ENCODE measurements around the gene AGRN.
"Not testable (repeated sequence)": the region's sequence is repeated elsewhere in the genome, so short reads cannot be mapped to it uniquely, and the experiment has no call there.

The AGRN gene

DNA sequence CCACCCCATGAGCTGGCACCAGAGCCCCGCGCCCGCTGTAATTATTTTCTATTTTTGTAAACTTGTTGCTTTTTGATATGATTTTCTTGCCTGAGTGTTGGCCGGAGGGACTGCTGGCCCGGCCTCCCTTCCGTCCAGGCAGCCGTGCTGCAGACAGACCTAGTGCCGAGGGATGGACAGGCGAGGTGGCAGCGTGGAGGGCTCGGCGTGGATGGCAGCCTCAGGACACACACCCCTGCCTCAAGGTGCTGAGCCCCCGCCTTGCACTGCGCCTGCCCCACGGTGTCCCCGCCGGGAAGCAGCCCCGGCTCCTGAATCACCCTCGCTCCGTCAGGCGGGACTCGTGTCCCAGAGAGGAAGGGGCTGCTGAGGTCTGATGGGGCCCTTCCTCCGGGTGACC, 35.1 kb downstream of the AGRN start:
- DNase-seq = no peak

DNA sequence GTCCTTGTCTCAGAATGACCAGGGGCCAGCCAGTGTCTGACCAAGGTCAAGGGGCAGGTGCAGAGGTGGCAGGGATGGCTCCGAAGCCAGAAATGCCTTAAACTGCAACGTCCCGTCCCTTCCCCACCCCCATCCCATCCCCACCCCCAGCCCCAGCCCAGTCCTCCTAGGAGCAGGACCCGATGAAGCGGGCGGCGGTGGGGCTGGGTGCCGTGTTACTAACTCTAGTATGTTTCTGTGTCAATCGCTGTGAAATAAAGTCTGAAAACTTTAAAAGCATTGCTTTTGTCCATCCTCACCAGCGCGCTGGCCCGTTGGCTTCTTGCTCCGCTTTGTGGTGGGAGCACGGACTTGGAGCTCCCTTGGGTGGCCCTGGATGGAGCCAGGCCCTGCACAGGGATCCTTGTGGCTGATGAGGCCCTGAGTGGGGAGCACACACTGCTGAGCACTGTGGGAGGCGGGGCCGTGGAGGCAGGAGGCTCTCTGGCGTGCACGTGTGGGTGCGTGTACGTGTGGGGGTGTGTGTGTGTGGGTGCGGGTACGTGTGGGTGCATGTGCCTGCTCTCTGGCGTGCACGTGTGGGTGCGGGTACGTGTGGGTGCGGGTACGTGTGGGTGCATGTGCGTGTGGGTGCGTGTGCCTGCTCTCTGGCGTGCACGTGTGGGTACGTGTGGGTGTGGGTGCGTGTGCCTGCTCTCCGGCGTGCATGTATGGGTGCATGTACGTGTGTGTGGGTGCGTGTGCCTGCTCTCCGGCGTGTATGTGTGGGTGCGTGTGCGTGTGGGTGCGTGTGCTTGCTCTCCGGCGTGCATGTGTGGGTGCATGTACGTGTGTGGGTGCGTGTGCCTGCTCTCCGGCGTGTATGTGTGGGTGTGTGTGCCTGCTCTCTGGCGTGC, 36.2 kb downstream of the AGRN start:
- DNase-seq = no peak

DNA sequence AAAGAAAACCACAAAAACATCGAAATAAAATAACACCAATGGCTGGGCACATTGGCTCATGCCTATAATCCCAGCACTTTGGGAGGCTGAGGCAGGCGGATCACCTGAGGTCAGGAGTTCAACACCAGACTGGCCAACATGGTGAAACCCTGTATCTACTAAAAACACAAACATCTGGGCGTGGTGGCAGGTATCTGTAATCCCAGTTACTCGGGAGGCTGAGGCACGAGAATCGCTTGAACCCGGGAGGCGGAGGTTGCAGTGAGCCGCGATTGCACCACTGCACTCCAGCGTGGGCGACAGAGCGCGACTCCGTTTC, 37.8 kb downstream of the AGRN start:
- not testable (repeated sequence) for DNase-seq

DNA sequence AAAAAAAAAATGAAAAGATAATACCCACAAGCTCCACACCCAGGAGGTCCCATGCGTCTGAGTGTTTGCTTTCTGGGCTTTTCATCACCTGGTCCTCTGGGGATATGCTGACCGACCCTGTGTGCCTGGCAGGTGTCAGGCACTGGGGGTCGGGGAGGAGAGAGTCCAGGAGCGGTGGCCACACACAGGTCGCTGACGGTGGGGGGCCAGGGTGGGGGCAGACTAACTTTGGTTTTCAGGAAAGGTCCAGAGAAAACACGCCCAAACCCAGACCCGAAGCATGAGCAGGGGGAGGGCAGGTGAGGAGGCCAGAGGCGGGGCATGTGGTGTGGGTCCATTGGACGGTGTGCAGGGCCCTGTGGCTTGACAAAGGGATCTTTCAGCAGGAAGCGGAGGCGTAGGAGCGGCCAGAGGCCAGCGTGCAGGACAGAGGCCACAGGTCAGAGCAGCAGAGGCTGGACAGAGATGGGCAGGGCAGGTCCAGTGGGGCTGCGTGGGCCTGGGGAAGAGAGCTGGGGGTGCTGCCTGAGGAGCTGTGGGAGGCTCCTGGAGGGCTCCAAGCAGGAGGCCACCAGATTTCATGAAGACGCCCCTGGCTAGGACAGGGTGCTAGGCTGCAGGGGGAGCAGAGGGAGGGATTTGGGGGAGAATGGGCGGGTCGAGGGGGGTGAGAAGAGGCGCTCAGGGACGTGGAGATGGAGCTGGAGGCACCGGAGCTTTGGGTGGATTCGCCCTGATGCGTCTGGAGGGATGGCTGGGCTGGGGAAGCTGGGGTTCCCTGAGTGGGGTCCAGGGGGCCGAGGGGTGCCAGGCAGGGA, 38.4 kb downstream of the AGRN start:
- no peak for DNase-seq

DNA sequence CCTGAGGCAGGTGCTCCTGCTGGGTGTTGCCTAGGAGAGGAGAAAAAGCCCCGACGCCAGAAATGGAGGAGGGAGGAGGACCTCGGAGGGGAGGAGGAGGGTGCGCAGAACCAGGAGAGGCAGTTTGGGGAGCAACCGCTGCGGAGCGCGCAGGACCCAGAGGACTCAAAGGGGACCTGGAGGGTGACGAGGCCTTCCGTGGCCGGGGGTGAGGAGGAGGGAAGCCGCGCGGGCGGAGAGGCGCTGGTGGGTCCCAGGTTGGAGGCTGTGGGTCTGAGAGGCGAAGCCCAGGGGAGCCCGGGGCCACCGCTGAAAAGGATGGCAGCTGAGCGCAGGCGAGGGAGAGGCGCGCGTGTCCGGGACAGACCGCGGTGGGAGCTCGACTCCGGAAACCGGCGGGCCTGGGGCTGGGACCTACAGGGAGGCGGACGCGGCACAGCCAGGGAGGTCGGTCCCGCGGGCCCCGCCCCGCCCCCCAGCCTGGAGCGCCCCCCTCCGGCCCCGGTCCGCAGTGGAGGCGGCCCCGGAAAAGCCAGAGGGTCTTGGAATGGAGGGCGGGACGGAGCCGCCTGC, 39.1 kb downstream of the AGRN start:
- DNase-seq = no peak

DNA sequence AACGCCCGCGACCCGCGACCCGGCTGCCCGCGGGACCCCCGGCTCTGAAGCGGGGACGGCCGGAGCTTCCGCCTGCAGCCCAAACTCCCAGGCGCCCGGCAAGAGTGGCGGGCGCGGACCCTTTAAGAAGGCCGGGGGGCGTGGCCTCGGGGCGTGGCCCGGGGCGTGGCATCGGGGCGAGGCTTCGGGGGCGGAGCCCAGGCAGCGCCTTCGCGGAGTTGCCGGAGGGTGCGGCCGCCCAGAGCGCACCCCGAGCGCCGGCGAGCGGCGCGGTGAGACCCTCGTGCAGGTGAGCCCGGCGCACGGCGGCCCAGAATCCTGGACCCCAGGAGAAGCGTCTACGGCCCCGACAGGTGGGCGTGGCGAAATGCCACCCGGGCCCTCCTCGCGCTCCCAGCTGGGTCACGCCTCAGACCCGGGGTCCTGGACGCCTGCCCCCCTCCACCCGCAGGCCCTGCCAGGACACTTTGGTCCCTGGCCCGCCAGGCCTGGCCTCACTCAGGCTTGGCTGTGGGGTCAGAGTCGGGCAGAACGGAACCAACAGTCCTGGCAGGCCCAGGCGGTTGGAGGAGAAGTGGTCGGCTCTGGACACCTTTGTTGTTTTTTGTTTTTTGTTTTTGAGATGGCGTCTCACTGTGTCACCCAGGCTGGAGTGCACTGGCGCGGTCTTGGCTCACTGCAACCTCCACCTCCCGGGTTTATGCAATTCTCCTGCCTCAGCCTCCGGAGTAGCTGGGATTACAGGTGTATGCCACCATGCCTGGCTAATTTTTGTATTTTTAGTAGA, 39.8 kb downstream of the AGRN start:
- DNase-seq = peak; percentile 49

DNA sequence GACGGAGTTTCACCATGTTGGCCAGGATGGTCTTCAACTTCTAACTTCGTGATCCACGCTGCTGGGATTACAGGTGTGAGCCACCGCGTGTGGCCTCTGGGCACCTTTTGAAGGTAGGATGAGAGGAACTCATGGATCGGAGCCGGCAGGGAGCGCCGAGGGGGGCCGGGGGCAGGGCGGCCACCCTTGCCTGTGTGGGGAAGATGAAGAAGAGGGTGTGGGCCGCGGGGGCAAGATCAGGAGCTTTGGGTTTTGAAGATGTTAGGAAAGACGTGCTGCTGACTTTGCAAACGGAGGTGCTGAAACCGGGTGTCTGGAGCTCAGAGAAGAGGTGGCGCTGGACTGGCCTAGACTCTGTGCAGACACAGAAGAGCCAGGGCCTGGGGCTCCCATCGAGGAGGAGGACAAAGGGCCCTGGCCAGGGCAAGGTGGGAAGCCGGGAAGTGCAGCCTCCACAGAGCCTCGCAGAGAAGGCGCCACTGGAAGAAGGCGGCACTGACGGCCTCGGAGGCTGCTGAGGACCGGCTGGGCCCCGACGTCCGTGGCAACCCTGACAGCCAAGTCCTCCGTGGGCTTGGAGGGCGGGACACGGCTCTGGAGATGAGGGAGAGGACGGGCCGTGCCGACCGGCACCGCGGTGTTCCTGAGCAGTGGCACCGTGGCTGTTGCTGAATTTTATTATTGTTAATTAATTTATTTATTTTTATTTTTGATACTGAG, 40.5 kb downstream of the AGRN start:
- no peak for DNase-seq

DNA sequence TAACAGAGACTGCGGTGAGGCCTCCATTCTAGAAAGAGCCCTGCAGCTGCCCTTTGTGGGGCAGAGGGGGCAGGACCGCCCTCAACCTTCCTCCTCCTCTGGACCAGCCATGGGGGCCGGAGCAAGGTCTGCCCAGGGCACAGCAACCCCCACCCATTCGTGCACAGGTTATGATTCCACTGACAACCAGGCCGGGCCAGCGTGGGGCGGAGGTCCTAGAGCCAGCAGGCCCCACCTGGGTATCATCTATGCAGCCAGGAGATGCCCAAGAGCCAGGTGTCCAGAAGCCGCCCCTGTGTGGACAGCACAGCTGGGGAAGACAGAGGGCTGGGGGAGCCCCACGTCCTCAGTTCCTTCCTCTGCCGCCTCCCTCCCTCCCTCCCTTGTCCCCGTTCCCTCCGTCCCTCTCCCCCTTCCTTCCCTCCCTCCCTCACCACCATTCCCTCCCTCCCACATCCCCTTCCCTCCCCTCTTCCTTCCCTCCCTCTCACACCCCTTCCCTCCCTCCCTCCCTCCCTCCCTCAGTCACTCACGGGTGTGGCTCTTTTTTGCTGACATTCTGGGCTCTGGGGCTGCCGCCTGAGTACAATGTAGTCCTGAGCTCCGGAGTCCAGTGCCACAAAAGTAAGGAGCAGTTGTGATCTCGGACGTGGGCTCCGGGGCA, 41.9 kb downstream of the AGRN start:
- no peak for DNase-seq

DNA sequence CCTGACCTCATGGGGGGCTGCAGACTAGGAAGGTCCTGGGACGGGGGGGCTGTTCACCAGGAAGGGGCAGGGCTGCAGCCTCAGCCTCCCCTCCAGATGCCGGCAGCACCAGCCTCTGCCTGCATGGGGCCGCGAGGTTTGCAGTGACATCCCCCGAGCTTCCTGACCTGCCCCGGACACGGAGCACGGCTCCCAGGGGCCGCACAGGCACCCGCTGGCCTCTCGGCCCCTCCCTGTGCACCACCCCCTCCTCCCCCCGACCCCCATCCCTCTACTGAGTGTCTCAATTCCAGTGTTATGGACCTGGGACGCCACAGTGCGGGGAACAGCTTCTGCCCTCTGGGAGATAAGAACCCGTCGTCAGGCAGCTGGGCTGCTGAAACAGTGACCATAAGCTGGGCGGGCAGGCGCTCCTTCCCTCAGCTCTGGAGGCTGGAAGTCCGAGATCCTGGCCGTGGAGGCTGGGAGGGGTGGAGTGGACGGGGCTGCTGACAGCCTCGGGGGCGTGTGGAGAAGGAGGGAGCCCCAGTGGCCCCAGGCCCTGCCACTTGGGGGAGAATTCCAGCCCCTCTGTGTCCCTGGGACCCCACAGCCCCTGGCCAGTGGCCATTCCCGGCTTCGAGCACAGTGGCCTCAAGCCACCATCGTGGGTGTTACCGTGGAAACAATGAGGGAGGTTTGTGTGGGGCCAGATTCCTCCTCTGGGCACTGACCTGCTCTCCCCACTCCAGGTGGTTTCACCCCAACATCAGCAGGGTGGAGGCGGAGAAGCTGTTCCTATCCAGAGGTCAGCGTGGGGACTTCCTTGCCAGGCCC, 42.6 kb downstream of the AGRN start:
- DNase-seq = no peak

DNA sequence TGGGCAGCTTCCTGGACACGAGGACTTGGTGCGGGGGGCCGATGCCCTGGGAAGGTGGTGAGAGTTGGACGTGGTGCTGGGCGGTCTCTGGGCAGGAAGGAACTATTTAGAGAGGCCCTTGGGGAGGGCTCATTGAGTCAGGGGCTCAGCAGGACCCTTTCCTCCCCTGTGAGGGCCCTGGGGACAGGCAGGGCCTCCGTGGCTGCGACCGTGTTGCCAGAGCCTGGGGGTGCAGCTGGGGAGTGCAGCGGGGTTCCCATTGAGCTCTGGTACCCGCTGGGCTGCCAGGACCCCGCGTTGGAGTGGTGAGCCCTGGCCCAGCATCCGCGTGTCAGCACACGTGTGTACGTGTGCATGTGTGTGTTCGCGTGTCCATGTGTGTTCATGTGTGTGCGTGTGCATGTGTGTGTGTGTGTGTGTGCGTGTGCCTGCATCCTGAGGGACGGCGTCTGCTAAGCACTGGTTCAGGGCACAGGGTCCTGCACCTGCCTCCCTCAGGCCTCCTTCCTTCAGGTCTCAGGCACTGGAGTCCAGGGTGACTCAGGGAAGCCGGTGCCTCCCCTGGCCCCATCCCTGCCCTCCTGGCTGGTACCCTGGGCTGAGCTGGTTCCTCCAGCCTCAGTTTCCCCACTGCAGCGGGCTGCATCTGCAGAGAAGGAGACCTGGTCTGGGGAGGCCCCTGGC, 43.5 kb downstream of the AGRN start:
- no peak for DNase-seq

DNA sequence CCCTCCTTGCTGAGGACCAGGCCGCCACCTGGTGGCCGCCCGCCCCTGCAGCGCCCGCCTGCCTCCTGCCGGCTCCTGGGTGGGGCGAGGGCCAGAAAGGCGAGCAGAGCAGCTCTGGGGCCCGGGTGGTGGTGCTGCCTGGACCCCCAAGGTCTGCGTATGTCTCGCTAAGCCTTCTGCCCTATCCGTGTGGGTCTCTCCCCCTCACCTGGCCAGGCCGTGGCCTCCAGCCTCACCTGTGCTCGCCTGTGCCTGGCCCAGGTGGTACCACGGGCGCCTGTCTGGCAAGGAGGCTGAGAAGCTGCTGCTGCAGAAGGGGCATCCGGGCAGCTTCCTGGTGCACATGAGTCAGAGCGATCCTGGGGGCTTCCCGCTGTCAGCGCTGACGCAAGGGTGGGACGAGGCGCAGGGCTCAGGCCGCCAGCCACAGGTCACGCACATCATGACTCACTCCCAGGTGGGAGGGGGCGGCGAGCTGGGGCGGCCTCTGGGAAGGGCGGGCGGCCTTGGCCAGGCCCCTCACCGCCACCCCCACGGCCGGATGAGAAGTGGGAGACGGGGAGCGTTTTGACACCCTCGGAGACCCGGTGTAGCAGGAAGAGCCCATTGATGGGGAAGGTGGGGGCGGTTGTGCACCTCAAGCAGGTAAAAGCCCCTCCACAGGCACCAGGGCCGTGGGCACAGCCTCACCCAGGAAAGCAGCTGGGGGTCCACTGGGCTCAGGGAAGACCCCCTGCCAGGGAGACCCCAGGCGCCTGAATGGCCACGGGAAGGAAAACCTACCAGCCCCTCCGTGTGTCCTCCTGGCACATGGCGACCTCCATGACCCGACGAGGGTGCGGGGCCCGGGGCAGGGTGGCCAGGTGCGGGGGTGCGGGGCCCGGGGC, 44.3 kb downstream of the AGRN start:
- peak; percentile 25 for DNase-seq

DNA sequence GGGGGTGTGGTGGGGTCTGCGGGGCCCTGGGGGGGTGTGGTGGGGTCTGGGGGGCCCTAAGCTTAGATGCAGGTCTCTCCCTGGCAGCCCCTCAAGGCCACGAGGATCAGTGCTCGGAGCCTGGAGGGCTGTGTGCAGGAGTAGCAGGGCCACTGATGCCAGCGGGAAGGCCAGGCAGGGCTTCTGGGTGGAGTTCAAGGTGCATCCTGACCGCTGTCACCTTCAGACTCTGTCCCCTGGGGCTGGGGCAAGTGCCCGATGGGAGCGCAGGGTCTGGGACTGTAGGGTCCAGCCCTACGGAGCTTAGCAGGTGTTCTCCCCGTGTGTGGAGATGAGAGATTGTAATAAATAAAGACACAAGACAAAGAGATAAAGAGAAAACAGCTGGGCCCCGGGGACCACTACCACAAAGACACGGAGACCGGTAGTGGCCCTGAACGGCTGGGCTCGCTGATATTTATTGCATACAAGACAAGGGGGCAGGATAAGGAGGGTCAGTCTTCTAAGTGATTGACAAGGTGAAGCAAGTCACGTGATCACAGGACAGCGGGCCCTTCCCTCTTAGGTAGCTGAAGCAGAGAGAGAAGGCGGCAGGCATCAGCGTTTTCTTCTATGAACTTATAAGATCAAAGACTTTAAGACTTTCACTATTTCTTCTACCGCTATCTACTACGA, 45.5 kb downstream of the AGRN start:
- no peak for DNase-seq

DNA sequence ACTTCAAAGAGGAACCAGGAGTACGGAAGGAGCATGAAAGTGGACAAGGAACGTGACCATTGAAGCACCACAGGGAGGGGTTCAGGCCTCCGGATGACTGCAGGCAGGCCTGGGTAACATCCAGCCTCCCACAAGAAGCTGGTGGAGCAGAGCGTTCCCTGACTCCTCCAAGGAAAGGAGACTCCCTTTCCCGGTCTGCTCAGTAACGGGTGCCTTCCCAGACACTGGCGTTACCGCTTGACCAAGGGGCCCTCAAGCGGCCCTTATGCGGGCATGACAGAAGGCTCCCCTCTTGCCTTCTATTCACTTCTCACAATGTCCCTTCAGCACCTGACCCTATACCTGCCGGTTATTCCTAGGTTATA, 46.0 kb downstream of the AGRN start:
- not testable (repeated sequence) for DNase-seq

DNA sequence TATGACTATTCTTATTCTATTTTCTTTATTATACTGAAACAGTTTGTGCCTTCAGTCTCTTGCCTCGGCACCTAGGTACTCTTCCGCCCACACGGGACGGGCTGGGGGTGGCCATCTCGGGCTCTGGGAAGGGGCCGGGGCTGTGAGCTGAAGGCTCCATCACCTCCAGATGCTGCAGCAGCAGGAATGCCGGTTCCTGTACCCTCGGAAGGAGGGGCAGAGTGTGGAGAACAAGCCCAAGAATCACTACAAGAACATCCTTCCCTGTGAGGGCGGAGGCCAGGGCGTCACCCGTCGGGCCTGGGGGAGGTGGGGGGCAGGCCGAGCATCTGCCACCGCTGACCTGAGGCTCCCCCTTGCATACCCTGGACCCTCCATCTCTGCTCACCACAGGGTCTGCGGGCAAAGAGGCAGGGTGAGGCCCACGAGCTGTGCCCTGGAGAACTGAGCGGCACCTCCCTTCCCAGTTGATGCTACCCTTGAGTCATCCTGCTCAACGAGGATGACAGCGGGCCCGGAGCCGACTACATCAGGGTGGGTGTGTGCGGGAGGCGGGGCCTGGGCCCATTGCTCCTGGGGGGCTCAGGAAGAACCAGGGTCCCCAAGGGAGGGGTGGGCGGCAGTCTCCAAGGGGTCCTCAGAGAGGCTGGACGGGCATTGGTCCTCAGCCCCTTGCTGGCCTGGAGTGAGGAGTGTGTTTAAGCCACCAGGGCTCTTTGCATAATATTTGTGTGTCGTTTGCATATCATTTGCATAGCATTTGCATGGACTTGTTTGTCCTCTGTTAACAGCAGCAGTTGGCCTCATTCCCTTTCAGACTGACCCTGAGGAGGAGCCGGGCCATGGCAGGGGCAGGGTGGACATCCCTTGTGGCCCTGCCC, 46.7 kb downstream of the AGRN start:
- DNase-seq = peak; percentile 98

DNA sequence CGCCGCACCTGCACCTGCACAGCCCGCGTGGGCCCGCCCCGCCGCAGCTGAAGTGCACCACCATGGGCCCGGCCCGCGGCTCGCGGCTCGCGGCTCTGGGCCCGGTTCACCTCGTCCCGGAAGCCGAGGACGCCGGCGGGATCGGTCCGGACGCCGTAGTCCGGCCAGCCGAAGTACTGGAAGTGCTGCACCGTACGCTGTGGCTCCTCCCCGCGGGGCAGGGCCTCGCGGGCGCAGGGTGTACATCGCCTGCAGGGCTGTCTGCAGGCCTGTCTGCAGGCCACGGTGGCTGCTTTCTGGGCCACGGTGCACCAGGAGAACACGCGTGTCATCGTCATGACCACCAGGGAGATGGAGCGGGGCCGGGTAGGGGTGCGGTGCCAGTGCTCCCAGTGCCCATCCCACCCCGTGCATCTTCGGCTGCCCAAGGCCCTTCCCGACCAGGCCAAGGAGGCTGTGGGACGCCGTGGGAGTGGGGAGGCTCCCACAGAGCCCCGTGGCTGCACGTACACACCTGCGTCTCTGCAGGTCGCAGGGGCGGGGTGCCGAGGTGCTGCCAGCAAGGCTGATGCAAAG, 47.5 kb downstream of the AGRN start:
- no peak for DNase-seq

DNA sequence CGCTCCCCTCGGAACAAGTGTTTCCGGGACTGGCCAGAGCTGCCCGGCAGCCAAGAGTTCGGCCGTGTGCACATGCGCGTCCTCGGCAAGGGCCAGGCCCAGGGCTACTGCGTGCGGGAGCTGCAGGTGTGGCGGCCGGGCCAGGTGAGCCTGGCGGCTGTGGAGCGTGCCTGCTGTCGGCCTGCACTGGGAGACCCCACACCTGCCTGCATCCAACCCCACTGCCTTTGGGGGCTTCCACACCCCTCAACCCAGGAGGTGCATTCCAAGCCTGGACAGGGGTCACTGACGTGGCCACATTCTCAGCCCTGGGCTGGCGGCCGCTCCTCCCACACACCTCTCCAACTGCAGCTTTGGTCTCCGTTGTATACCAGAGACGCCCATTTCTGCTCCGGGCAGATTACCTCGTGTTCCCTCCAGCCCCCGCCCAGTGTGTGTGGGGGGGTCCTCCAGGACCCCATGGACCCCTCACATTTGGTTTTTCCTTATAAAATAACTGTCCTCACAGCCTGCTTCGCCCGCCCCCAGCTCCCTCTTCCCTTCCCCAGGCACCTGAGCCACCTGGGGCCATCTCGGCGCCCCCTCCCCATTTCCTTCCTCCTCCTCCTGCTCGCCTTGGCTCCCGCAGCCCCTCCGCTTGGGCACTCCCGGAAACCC, 48.1 kb downstream of the AGRN start:
- peak; percentile 62 for DNase-seq
